GM12872 (cell line): ENCODE results near the gene IL17RE.

Experiments used
- TF ChIP-seq, protein P1 (sequence below): IDR thresholded peaks from 3 replicates; pipeline ENCODE4 v1.5.1; 2011; ENCODE audit warnings: low read depth, mild to moderate bottlenecking, low read length, moderate library complexity; ENCODE audit not compliant: insufficient read depth

The IL17RE gene

DNA sequence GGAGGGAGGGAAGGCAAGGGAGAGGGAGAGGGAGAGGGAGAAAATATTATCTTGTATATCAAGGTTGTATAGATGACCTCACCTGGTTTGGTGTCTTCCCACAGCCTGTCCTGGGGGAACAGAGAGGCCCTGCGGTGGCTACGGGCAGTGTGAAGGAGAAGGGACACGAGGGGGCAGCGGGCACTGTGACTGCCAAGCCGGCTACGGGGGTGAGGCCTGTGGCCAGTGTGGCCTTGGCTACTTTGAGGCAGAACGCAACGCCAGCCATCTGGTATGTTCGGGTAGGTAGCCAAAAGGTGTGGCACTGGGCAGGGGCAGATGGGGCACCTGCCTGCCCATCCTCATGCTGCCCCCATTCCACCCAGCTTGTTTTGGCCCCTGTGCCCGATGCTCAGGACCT lies 38.1 kb downstream of the IL17RE start:
- TF ChIP-seq, protein P1, sequence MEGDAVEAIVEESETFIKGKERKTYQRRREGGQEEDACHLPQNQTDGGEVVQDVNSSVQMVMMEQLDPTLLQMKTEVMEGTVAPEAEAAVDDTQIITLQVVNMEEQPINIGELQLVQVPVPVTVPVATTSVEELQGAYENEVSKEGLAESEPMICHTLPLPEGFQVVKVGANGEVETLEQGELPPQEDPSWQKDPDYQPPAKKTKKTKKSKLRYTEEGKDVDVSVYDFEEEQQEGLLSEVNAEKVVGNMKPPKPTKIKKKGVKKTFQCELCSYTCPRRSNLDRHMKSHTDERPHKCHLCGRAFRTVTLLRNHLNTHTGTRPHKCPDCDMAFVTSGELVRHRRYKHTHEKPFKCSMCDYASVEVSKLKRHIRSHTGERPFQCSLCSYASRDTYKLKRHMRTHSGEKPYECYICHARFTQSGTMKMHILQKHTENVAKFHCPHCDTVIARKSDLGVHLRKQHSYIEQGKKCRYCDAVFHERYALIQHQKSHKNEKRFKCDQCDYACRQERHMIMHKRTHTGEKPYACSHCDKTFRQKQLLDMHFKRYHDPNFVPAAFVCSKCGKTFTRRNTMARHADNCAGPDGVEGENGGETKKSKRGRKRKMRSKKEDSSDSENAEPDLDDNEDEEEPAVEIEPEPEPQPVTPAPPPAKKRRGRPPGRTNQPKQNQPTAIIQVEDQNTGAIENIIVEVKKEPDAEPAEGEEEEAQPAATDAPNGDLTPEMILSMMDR = no peak

GRCh38 chr3:9942164-9942563 lies 39.5 kb downstream of the IL17RE start:
- TF ChIP-seq, protein P1 = no peak

- TF ChIP-seq, protein P1 = no peak
Observed at GRCh38 chr3:9942934-9943690, 40.5 kb downstream of the IL17RE start.

DNA sequence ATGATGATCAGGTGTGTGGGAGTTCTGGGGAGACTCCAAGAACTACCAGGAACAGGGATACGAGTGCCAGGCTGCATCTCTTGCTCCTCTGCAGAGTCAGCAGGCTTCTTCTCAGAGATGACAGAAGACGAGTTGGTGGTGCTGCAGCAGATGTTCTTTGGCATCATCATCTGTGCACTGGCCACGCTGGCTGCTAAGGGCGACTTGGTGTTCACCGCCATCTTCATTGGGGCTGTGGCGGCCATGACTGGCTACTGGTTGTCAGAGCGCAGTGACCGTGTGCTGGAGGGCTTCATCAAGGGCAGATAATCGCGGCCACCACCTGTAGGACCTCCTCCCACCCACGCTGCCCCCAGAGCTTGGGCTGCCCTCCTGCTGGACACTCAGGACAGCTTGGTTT lies 41.6 kb downstream of the IL17RE start:
- TF ChIP-seq, protein P1 = no peak

- TF ChIP-seq, protein P1 = no peak
Observed at GRCh38 chr3:9945358-9945757, 42.7 kb downstream of the IL17RE start.

- TF ChIP-seq, protein P1 = no peak
Observed at GRCh38 chr3:9946112-9947024, 43.7 kb downstream of the IL17RE start.
